Umbilical cord (tissue), 2 donors: ENCODE data around the gene ARID4A. TPM values are rescaled to one million over a fixed set of nuclear protein-coding genes. Genes with fewer than 3 reads are reported as not detected.
A peak's percentile ranks its signal among the peaks of the same experiment; 100 is the strongest.
"Not testable (repeated sequence)": the region's sequence is repeated elsewhere in the genome, so short reads cannot be mapped to it uniquely, and the experiment has no call there.

Source experiments
- DNase-seq: peaks from one replicate; pipeline ENCODE4 v3.0.0-alpha.2; 2015; ENCODE audit warnings: low spot score
- total RNA-seq: library from RNA; depleted of rRNA; stranded (reverse); fragments of >200 nt; gene quantifications from one replicate; pipeline ENCODE4 v1.2.3, GENCODE V29; 2014; ENCODE audit warnings: low replicate concordance; ENCODE audit not compliant: insufficient read depth

Gene ARID4A
- total RNA-seq, 1 donor from 2014 or later, result 30.1 TPM

GRCh38 chr14:58362798-58363412 lies 64.5 kb downstream of the ARID4A start:
- DNase-seq, result peak; percentile 33

- DNase-seq, result no peak
Measured at GRCh38 chr14:58364316-58364715, 66.0 kb downstream of the ARID4A start.

- DNase-seq, result no peak
Measured at GRCh38 chr14:58367296-58367695, 68.9 kb downstream of the ARID4A start.

- DNase-seq, result no peak
Measured at GRCh38 chr14:58368956-58369355, 70.6 kb downstream of the ARID4A start.

- no peak for DNase-seq
Measured at GRCh38 chr14:58376791-58377190, 78.4 kb downstream of the ARID4A start.

- no peak for DNase-seq
Measured at GRCh38 chr14:58390830-58391229, 92.5 kb downstream of the ARID4A start.

- no peak for DNase-seq
Measured at GRCh38 chr14:58395562-58395811, 97.1 kb downstream of the ARID4A start.

GRCh38 chr14:58395812-58396788 lies 97.7 kb downstream of the ARID4A start, which contains the start of gene TOMM20L:
TSS of gene TOMM20L (plus strand) at chr14:58395930. CDS start at chr14:58395958, 28 bp downstream.
- peak; percentile 68 for DNase-seq

- DNase-seq, result no peak
Measured at GRCh38 chr14:58397156-58397555, 98.8 kb downstream of the ARID4A start.

- DNase-seq, result no peak
Measured at GRCh38 chr14:58398495-58398894, 100.1 kb downstream of the ARID4A start.

- no peak for DNase-seq
Measured at GRCh38 chr14:58398895-58399294, 100.5 kb downstream of the ARID4A start.

GRCh38 chr14:58401587-58401986 lies 103.2 kb downstream of the ARID4A start:
- DNase-seq, result no peak

GRCh38 chr14:58408681-58409215 lies 110.4 kb downstream of the ARID4A start:
- no peak for DNase-seq

GRCh38 chr14:58414845-58415244 lies 116.5 kb downstream of the ARID4A start:
- DNase-seq, result no peak

- no peak for DNase-seq
Measured at GRCh38 chr14:58415636-58416547, 117.5 kb downstream of the ARID4A start.

GRCh38 chr14:58416934-58417333 lies 118.6 kb downstream of the ARID4A start:
- DNase-seq, result not testable (repeated sequence)

Other genes with a start within 250 kb of the ARID4A start
- 25.3 TPM for gene ARMH4, start 146.3 kb upstream of the ARID4A start, total RNA-seq
- 61.2 TPM for gene ACTR10, start 98.4 kb upstream of the ARID4A start, total RNA-seq
- 41.7 TPM for gene PSMA3, start 53.7 kb upstream of the ARID4A start, total RNA-seq
- gene TOMM20L, start 97.4 kb downstream of the ARID4A start, total RNA-seq, result not detected
- 33.5 TPM for gene TIMM9, start 129.0 kb downstream of the ARID4A start, total RNA-seq
- 33.7 TPM for gene KIAA0586, start 129.2 kb downstream of the ARID4A start, total RNA-seq